Testis (tissue), 2 donors: ENCODE measurements around the gene TEX48.

Experiments
- CTCF ChIP-seq, 3 experiments: fragments of 450-650 bp in 2 of 3; fragments of 200-600 bp in 1 of 3; sonication (generic) in 1 of 3; IDR thresholded peaks; one replicate each; pipeline ENCODE4 v1.5.1; 2016 to 2019; ENCODE audit warnings: antibody characterized with exemption in 3 of 3, mild to moderate bottlenecking in 2 of 3, moderate library complexity in 1 of 3
- POLR2A ChIP-seq: fragments of 450-650 bp; IDR thresholded peaks from one replicate; pipeline ENCODE4 v1.6.1; 2017; ENCODE audit warnings: antibody characterized with exemption, mild to moderate bottlenecking, moderate library complexity

GRCh38 chr9:114677418-114677817 lies 4.6 kb downstream of the TEX48 start:
- TF ChIP-seq POLR2A, result no peak
- no peak for TF ChIP-seq CTCF (IDR thresholded peaks at IDR 0.05)
